Endodermal cell (in vitro differentiated cells): ENCODE measurements around the gene GPATCH4. TPM values are rescaled to one million over a fixed set of nuclear protein-coding genes. Genes with fewer than 3 reads are reported as not detected.
"Not testable (repeated sequence)": the region's sequence is repeated elsewhere in the genome, so short reads cannot be mapped to it uniquely, and the experiment has no call there.

Experiments used
- DNase-seq: peaks from one replicate; pipeline ENCODE4 v3.0.0-alpha.2; 2017
- H3K27ac ChIP-seq: 2 replicates; pipeline ENCODE4 v1.5.1; 2013; ENCODE audit warnings: mild to moderate bottlenecking, low read depth, low read length, moderate library complexity
- H3K27me3 ChIP-seq: 2 replicates; pipeline ENCODE4 v1.6.1; 2013; ENCODE audit warnings: mild to moderate bottlenecking, low read length, moderate library complexity; ENCODE audit not compliant: insufficient read depth, control insufficient read depth, poor library complexity, severe bottlenecking
- H3K36me3 ChIP-seq: 2 replicates; pipeline ENCODE4 v1.7.0; 2013; ENCODE audit warnings: mild to moderate bottlenecking, low read length, moderate library complexity; ENCODE audit not compliant: control insufficient read depth, insufficient read depth
- H3K4me1 ChIP-seq: one replicate; pipeline ENCODE4 v1.7.0; 2013; ENCODE audit warnings: low read length; ENCODE audit not compliant: control insufficient read depth, insufficient read depth
- H3K4me3 ChIP-seq: 2 replicates; pipeline ENCODE4 v1.5.1; 2013; ENCODE audit warnings: mild to moderate bottlenecking, low read length, moderate library complexity
- H3K9ac ChIP-seq: 2 replicates; pipeline ENCODE4 v1.6.1; 2013; ENCODE audit warnings: mild to moderate bottlenecking, low read length, moderate library complexity; ENCODE audit not compliant: poor library complexity, severe bottlenecking; ENCODE audit errors: extremely low read depth
- H3K9me3 ChIP-seq: 2 replicates; pipeline ENCODE4 v1.6.1; 2013; ENCODE audit warnings: mild to moderate bottlenecking, low read length, moderate library complexity; ENCODE audit not compliant: control insufficient read depth
- H3K27ac Mint-ChIP-seq: 2 replicates; pipeline ENCODE4 v1.8.0; 2020; ENCODE audit warnings: mixed read lengths
- H3K27me3 Mint-ChIP-seq: 2 replicates; pipeline ENCODE4 v1.8.0; 2021; ENCODE audit warnings: mild to moderate bottlenecking, mixed read lengths; ENCODE audit not compliant: insufficient read depth
- H3K36me3 Mint-ChIP-seq: 2 replicates; pipeline ENCODE4 v1.8.0; 2020; ENCODE audit warnings: low read depth, mixed read lengths
- H3K4me1 Mint-ChIP-seq: 2 replicates; pipeline ENCODE4 v1.8.0; 2020; ENCODE audit warnings: mixed read lengths
- H3K4me3 Mint-ChIP-seq: 2 replicates; pipeline ENCODE4 v1.8.0; 2020; ENCODE audit warnings: mild to moderate bottlenecking, moderate library complexity, mixed read lengths
- H3K9me3 Mint-ChIP-seq: 2 replicates; pipeline ENCODE4 v1.8.0; 2020; ENCODE audit warnings: mild to moderate bottlenecking, mixed read lengths
- CTCF ChIP-seq: fragments of 200-600 bp; sonication (generic); conservative IDR thresholded peaks from 2 replicates; pipeline ENCODE4 v1.5.0; 2021; ENCODE audit warnings: antibody characterized with exemption, mild to moderate bottlenecking
- WGBS, 2 experiments: methylation state at CpG; one replicate each; pipeline versions ENCODE4 v1.1.5 to v1.1.7; 2013; ENCODE audit warnings: missing lambda C conversion rate in 2 of 2, mixed read lengths in 1 of 2; ENCODE audit not compliant: insufficient coverage in 1 of 2, insufficient read length in 1 of 2; 5-methylcytosine and 5-hydroxymethylcytosine counted together
- total RNA-seq, 2 donors: library from RNA; stranded (reverse); fragmentation: NEBNext Ultra II Directional in 1 of 2; extraction: Animal tissue kit (Norgen Biotek cat#: 25700) in 1 of 2; gene quantifications; 2 replicates in 1 of 2; 3 replicates in 1 of 2; pipeline ENCODE4 v1.2.1, GENCODE V29; 2021

GPATCH4 gene
- total RNA-seq, 2 donors from 2014 or later: 23.0 to 34.4 TPM

GRCh38 chr1:156553860-156554485 is 47.3 kb downstream of the GPATCH4 start:
- no peak for TF ChIP-seq CTCF
- no peaks in the 10 kb centered on the region for H3K4me1 Mint-ChIP-seq
- Histone ChIP-seq H3K27ac (no peak overlapping the region), H3K27me3 (no peaks in the 10 kb centered on the region), H3K4me1 (no peaks in the 10 kb centered on the region), H3K4me3 (no peak overlapping the region), H3K9me3 (no peaks in the 10 kb centered on the region), H3K36me3 (peaks cover 57% of the 10 kb centered on the region), H3K9ac (no peak overlapping the region)
- peaks cover 19% of the 10 kb centered on the region for H3K36me3 Mint-ChIP-seq
- H3K27me3 Mint-ChIP-seq: no peaks in the 10 kb centered on the region
- DNase-seq: no peak
- WGBS, 2 experiments: 93 to 96% methylated on average over 4 to 6 of the region's 6 CpGs
- no peaks in the 10 kb centered on the region for H3K9me3 Mint-ChIP-seq
- H3K4me3 Mint-ChIP-seq: no peak overlapping the region
- H3K27ac Mint-ChIP-seq: no peak overlapping the region

GRCh38 chr1:156552937-156553336 is 48.3 kb downstream of the GPATCH4 start:
- not testable (repeated sequence) for H3K9me3 Mint-ChIP-seq, H3K27me3 Mint-ChIP-seq, H3K27ac Mint-ChIP-seq, H3K27ac ChIP-seq, H3K9ac ChIP-seq, H3K9me3 ChIP-seq, H3K4me1 ChIP-seq, DNase-seq, H3K27me3 ChIP-seq, H3K4me3 Mint-ChIP-seq, H3K4me3 ChIP-seq, H3K4me1 Mint-ChIP-seq
- peaks cover 22% of the 10 kb centered on the region for H3K36me3 Mint-ChIP-seq
- 95 to 100% methylated on average over 3 to 4 of the region's 4 CpGs for WGBS, 2 experiments
- peaks cover 66% of the 10 kb centered on the region for H3K36me3 ChIP-seq

DNA sequence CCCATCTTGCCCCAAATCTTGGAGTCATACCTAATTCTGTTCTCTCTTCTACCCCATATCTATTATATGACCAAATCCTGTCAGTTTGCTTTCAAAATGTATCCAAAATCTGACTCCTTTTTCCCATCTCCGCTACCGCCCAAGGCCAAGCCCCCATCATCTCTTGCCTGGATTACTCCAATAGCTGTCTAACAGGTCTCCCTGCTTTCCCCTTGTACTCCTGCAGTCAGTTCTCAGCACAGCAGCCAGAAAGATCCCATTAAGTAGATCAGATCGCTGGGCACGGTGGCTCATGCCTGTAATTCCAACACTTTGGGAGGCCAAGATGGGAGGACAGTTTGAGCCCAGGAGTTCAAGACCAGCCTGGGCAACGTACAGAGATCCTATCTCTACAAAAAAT is 48.8 kb downstream of the GPATCH4 start:
- H3K4me3 ChIP-seq: no peak overlapping the region
- H3K9ac ChIP-seq: no peak overlapping the region
- no peak overlapping the region for H3K27ac ChIP-seq
- no peak for DNase-seq
- Mint-ChIP-seq H3K36me3 (peaks cover 25% of the 10 kb centered on the region), H3K4me1 (no peaks in the 10 kb centered on the region), H3K9me3 (no peaks in the 10 kb centered on the region), H3K27ac (no peak overlapping the region), H3K27me3 (no peaks in the 10 kb centered on the region), H3K4me3 (no peak overlapping the region)
- H3K27me3 ChIP-seq: no peaks in the 10 kb centered on the region
- WGBS, 2 experiments: 75 to 77% methylated on average over 5 of the region's 5 CpGs
- no peaks in the 10 kb centered on the region for H3K9me3 ChIP-seq
- no peaks in the 10 kb centered on the region for H3K4me1 ChIP-seq
- H3K36me3 ChIP-seq: peaks cover 70% of the 10 kb centered on the region
- TF ChIP-seq CTCF: no peak

- Mint-ChIP-seq H3K27me3 (no peaks in the 10 kb centered on the region), H3K36me3 (peaks cover 27% of the 10 kb centered on the region), H3K9me3 (no peaks in the 10 kb centered on the region), H3K4me3 (no peak overlapping the region), H3K4me1 (no peaks in the 10 kb centered on the region), H3K27ac (no peak overlapping the region)
- Histone ChIP-seq H3K36me3 (peaks cover 76% of the 10 kb centered on the region), H3K4me1 (no peaks in the 10 kb centered on the region), H3K9me3 (no peaks in the 10 kb centered on the region), H3K27ac (no peak overlapping the region), H3K4me3 (no peak overlapping the region), H3K27me3 (no peaks in the 10 kb centered on the region), H3K9ac (no peak overlapping the region)
- 93 to 100% methylated on average over 6 of the region's 6 CpGs for WGBS, 2 experiments
- DNase-seq: no peak
- no peak for TF ChIP-seq CTCF
These were observed 49.4 kb downstream of the GPATCH4 start for GRCh38 chr1:156551869-156552268.
